HL-60 (cell line): ENCODE results near the gene AGPAT2.

Source experiments
- DNase-seq, 2 experiments: peaks; one replicate each; pipeline ENCODE4 v3.0.0-alpha.2; 2010 to 2020; ENCODE audit warnings: low read depth in 1 of 2, low spot score in 1 of 2
- H3K27ac ChIP-seq: fragments of 250-450 bp; sonication (Bioruptor Pico); replicated peaks from 2 replicates; pipeline ENCODE4 v1.5.1; 2020; ENCODE audit warnings: mild to moderate bottlenecking, moderate library complexity
- H3K27me3 ChIP-seq: fragments of 250-450 bp; sonication (Bioruptor Pico); 2 replicates; pipeline ENCODE4 v1.5.1; 2021; ENCODE audit warnings: mild to moderate bottlenecking, moderate library complexity; ENCODE audit not compliant: insufficient read depth, poor library complexity, severe bottlenecking
- H3K4me3 ChIP-seq: replicated peaks from 2 replicates; pipeline ENCODE4 v1.5.1; 2011; ENCODE audit warnings: mild to moderate bottlenecking, control low read depth, low read length; ENCODE audit not compliant: insufficient read depth
- CTCF ChIP-seq: IDR thresholded peaks from one replicate; pipeline ENCODE4 v1.5.1; 2011; ENCODE audit warnings: low read length, control low read depth, inconsistent platforms; ENCODE audit not compliant: insufficient read depth
- GABPA ChIP-seq: IDR thresholded peaks from 2 replicates; pipeline ENCODE4 v1.6.1; 2012; ENCODE audit warnings: low read depth
- POLR2AphosphoS5 ChIP-seq: IDR thresholded peaks from 2 replicates; pipeline ENCODE4 v1.6.1; 2012; ENCODE audit warnings: low read depth
- REST ChIP-seq: IDR thresholded peaks from 2 replicates; pipeline ENCODE4 v1.6.1; 2012; ENCODE audit warnings: low read depth; ENCODE audit not compliant: insufficient replicate concordance
- SPI1 ChIP-seq: IDR thresholded peaks from 2 replicates; pipeline ENCODE4 v1.6.1; 2012; ENCODE audit warnings: low read depth, mild to moderate bottlenecking, borderline replicate concordance

Gene AGPAT2

GRCh38 chr9:136723989-136724388 is 36.7 kb upstream of the AGPAT2 start:
- TF ChIP-seq SPI1: no peak
- no peak; the same call in 1 of the 2 replicates for TF ChIP-seq POLR2AphosphoS5
- TF ChIP-seq CTCF: no peak
- no peak for TF ChIP-seq REST
- TF ChIP-seq GABPA: no peak
- no peaks in the 10 kb centered on the region for H3K27me3 ChIP-seq
- H3K4me3 ChIP-seq: no peak overlapping the region
- peak in 1 of 2 experiments; percentile 32 for DNase-seq
- H3K27ac ChIP-seq: no peak overlapping the region

GRCh38 chr9:136723362-136723976 is 36.2 kb upstream of the AGPAT2 start:
- peak; percentile 73 for TF ChIP-seq POLR2AphosphoS5
- TF ChIP-seq SPI1: no peak
- peak in 1 of 2 experiments; percentile 58 for DNase-seq
- Histone ChIP-seq H3K4me3 (no peak overlapping the region), H3K27me3 (no peaks in the 10 kb centered on the region), H3K27ac (no peak overlapping the region)

- DNase-seq: peak in 1 of 2 experiments; percentile 61
- no peak overlapping the region for H3K4me3 ChIP-seq
- no peak overlapping the region for H3K27ac ChIP-seq
- H3K27me3 ChIP-seq: no peaks in the 10 kb centered on the region
- TF ChIP-seq SPI1: no peak
- no peak for TF ChIP-seq GABPA
- no peak for TF ChIP-seq CTCF
- no peak for TF ChIP-seq REST
- TF ChIP-seq POLR2AphosphoS5: peak; percentile 63; the same call in 1 of the 2 replicates
These were observed 35.7 kb upstream of the AGPAT2 start for GRCh38 chr9:136722969-136723356.

GRCh38 chr9:136722093-136722968 is 35.1 kb upstream of the AGPAT2 start:
- DNase-seq: peak in 1 of 2 experiments; percentile 39
- no peaks in the 10 kb centered on the region for H3K27me3 ChIP-seq
- TF ChIP-seq GABPA (no peak), POLR2AphosphoS5 (no peak), REST (no peak), SPI1 (no peak), CTCF (no peak)
- H3K4me3 ChIP-seq: no peak overlapping the region
- no peak overlapping the region for H3K27ac ChIP-seq
